ENCODE measurements around the gene SCRN3.

The SCRN3 gene, protein sequence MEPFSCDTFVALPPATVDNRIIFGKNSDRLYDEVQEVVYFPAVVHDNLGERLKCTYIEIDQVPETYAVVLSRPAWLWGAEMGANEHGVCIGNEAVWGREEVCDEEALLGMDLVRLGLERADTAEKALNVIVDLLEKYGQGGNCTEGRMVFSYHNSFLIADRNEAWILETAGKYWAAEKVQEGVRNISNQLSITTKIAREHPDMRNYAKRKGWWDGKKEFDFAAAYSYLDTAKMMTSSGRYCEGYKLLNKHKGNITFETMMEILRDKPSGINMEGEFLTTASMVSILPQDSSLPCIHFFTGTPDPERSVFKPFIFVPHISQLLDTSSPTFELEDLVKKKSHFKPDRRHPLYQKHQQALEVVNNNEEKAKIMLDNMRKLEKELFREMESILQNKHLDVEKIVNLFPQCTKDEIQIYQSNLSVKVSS

DNA sequence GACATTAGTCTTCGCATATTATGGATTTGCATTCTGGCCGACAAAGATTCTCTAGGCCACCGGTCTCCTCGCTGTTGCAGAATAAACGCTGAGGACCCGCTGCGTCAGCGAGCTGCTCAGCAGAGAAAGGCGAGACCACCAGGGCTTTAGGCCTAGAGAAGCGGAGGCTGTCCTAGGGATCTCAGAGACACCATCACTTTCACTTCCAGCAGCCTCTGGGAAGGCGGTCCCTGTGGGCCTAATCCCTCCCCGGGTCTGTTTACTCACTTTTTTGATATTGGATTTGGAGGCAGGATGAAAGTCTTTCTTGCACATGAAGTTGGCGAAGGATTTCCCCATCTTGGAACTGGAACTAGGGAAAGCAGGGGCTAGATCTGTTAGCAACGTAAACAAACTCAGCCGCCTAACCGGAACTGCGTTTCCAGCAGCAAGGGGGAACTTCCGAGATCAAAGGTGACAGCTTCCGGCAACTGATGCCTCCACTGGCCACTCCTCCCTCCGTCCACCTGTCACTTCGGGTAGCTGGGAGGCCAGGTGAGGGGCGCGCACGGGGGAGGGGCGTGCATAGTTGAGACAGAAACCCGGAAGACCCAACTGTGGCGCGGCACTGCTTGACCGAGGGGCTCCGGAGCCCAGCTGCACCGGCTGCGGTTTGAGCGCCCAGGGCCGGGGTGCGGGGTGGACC is at the start of gene SCRN3:
SCRN3 (plus strand) TSS at position 447 of the 685 bp plus-strand sequence. CDS start 2,554 bp downstream, outside the sequence.
- TF ChIP-seq TAF1 (IDR thresholded peaks at IDR 0.05; ENCODE audit: low read depth) (peak; percentile 65), EGR1 (IDR thresholded peaks at IDR 0.05) (peak; percentile 23; the same call in 1 of the 2 replicates), RAD21 (IDR thresholded peaks at IDR 0.05; ENCODE audit: low read depth) (no peak), EP300 (IDR thresholded peaks at IDR 0.05; ENCODE audit: borderline replicate concordance) (0 out of 2 replicates have a peak, but pooled peaks have one; percentile 19), CREB1 (IDR thresholded peaks at IDR 0.05; ENCODE audit: low read depth) (no peak; the same call in 1 of the 2 replicates), ZBTB7A (IDR thresholded peaks at IDR 0.05; ENCODE audit: low read depth) (peak; percentile 77), YY1 (IDR thresholded peaks at IDR 0.05; ENCODE audit: low read depth) (peak; percentile 20; the same call in 1 of the 2 replicates), FOXM1 (IDR thresholded peaks at IDR 0.05; ENCODE audit: borderline replicate concordance, low read depth) (no peak), NFIC (IDR thresholded peaks at IDR 0.05) (0 out of 2 replicates have a peak, but pooled peaks have one; percentile 9), TCF12 (IDR thresholded peaks at IDR 0.05; ENCODE audit: low read depth) (peak; percentile 62; the same call in 1 of the 2 replicates), CEBPB (IDR thresholded peaks at IDR 0.05) (no peak; the same call in 1 of the 2 replicates), REST (IDR thresholded peaks at IDR 0.05; ENCODE audit: low read depth) (no peak), TEAD4 (IDR thresholded peaks at IDR 0.05) (peak; percentile 53)
- TF ChIP-seq, protein P1, sequence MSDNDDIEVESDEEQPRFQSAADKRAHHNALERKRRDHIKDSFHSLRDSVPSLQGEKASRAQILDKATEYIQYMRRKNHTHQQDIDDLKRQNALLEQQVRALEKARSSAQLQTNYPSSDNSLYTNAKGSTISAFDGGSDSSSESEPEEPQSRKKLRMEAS (IDR thresholded peaks at IDR 0.05) = peak; percentile 73
- TF ChIP-seq, protein P2, sequence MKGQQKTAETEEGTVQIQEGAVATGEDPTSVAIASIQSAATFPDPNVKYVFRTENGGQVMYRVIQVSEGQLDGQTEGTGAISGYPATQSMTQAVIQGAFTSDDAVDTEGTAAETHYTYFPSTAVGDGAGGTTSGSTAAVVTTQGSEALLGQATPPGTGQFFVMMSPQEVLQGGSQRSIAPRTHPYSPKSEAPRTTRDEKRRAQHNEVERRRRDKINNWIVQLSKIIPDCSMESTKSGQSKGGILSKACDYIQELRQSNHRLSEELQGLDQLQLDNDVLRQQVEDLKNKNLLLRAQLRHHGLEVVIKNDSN (IDR thresholded peaks at IDR 0.05) = peak; percentile 54

GRCh38 chr2:174350018-174350417 is 45.5 kb upstream of the SCRN3 start:
- no peak for TF ChIP-seq RAD21 (IDR thresholded peaks at IDR 0.05; ENCODE audit: low read depth)
- TF ChIP-seq TAF1 (IDR thresholded peaks at IDR 0.05; ENCODE audit: low read depth) = no peak
- TF ChIP-seq, protein P1 (IDR thresholded peaks at IDR 0.05) = no peak
- no peak for TF ChIP-seq NFIC (IDR thresholded peaks at IDR 0.05)
- no peak for TF ChIP-seq TEAD4 (IDR thresholded peaks at IDR 0.05)
- no peak for TF ChIP-seq FOXM1 (IDR thresholded peaks at IDR 0.05; ENCODE audit: borderline replicate concordance, low read depth)
- no peak for TF ChIP-seq YY1 (IDR thresholded peaks at IDR 0.05; ENCODE audit: low read depth)
- TF ChIP-seq CEBPB (IDR thresholded peaks at IDR 0.05) = no peak
- no peak for TF ChIP-seq EGR1 (IDR thresholded peaks at IDR 0.05)
- TF ChIP-seq ZBTB7A (IDR thresholded peaks at IDR 0.05; ENCODE audit: low read depth) = no peak
- no peak for TF ChIP-seq EP300 (IDR thresholded peaks at IDR 0.05; ENCODE audit: borderline replicate concordance)
- TF ChIP-seq CREB1 (IDR thresholded peaks at IDR 0.05; ENCODE audit: low read depth) = no peak
- TF ChIP-seq, protein P2 (IDR thresholded peaks at IDR 0.05) = no peak
- TF ChIP-seq TCF12 (IDR thresholded peaks at IDR 0.05; ENCODE audit: low read depth) = no peak
- no peak for TF ChIP-seq REST (IDR thresholded peaks at IDR 0.05; ENCODE audit: low read depth)

GRCh38 chr2:174350593-174351181 is 44.8 kb upstream of the SCRN3 start:
- no peak for TF ChIP-seq TAF1 (IDR thresholded peaks at IDR 0.05; ENCODE audit: low read depth)
- no peak for TF ChIP-seq RAD21 (IDR thresholded peaks at IDR 0.05; ENCODE audit: low read depth)
- no peak for TF ChIP-seq NFIC (IDR thresholded peaks at IDR 0.05)
- no peak for TF ChIP-seq YY1 (IDR thresholded peaks at IDR 0.05; ENCODE audit: low read depth)
- TF ChIP-seq CEBPB (IDR thresholded peaks at IDR 0.05) = no peak
- no peak for TF ChIP-seq CREB1 (IDR thresholded peaks at IDR 0.05; ENCODE audit: low read depth)
- TF ChIP-seq, protein P1 (IDR thresholded peaks at IDR 0.05) = no peak
- TF ChIP-seq EGR1 (IDR thresholded peaks at IDR 0.05) = no peak
- TF ChIP-seq TCF12 (IDR thresholded peaks at IDR 0.05; ENCODE audit: low read depth) = no peak
- TF ChIP-seq, protein P2 (IDR thresholded peaks at IDR 0.05) = no peak
- no peak for TF ChIP-seq REST (IDR thresholded peaks at IDR 0.05; ENCODE audit: low read depth)
- no peak for TF ChIP-seq EP300 (IDR thresholded peaks at IDR 0.05; ENCODE audit: borderline replicate concordance)
- TF ChIP-seq FOXM1 (IDR thresholded peaks at IDR 0.05; ENCODE audit: borderline replicate concordance, low read depth) = no peak
- TF ChIP-seq TEAD4 (IDR thresholded peaks at IDR 0.05) = no peak
- TF ChIP-seq ZBTB7A (IDR thresholded peaks at IDR 0.05; ENCODE audit: low read depth) = no peak
